RCC 7860 (cell line): ENCODE measurements around the gene CYP2W1.
"Not testable (repeated sequence)": the region's sequence is repeated elsewhere in the genome, so short reads cannot be mapped to it uniquely, and the experiment has no call there.

Experiments used
- DNase-seq: peaks from one replicate; pipeline ENCODE4 v3.0.0-alpha.2; 2015; ENCODE audit warnings: low spot score
- FAIRE-seq: peaks from 2 replicates; lab custom pipeline; 2012; peaks lifted over from hg19 to GRCh38; lab: Jason Lieb, UNC

The CYP2W1 gene, protein sequence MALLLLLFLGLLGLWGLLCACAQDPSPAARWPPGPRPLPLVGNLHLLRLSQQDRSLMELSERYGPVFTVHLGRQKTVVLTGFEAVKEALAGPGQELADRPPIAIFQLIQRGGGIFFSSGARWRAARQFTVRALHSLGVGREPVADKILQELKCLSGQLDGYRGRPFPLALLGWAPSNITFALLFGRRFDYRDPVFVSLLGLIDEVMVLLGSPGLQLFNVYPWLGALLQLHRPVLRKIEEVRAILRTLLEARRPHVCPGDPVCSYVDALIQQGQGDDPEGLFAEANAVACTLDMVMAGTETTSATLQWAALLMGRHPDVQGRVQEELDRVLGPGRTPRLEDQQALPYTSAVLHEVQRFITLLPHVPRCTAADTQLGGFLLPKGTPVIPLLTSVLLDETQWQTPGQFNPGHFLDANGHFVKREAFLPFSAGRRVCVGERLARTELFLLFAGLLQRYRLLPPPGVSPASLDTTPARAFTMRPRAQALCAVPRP

DNA sequence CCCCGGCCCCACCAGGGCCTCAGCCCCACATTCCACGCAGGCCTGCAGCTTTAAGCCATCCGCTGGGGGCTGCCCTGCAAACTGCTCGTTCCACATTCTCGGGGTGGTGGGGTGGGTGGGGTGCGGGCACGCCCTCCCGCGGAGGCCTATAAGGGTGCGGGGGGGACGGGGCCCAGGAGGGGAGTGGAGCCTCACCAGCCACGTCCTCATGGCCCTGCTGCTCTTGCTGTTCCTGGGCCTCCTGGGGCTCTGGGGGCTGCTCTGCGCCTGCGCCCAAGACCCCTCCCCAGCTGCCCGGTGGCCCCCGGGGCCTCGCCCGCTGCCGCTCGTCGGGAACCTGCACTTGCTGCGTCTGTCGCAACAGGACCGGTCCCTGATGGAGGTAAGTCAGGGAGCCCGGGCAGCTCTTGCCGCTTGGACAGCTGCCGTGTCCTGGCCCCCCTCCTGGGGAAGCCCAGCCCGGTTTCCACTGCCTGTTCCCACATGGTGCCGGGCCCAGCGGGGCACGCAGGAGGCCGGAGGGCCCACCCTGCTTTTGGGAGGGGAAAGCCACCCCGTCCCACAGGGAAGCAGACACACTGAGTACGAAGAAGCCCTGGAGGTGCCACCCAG is at the start of gene CYP2W1:
CYP2W1 (plus strand) TSS at position 178 of the 612 bp plus-strand sequence; CDS start at position 209, 31 bp downstream.
- DNase-seq = no peak

GRCh38 chr7:934469-935163 is 48.4 kb upstream of the CYP2W1 start:
- FAIRE-seq (no peak), DNase-seq (no peak)

More for the DNA sequence above, at the start of gene CYP2W1:
- no peak for FAIRE-seq

- no peak for FAIRE-seq
- no peak for DNase-seq
Observed at GRCh38 chr7:935164-935873, 47.7 kb upstream of the CYP2W1 start.

GRCh38 chr7:935874-936385 is 47.1 kb upstream of the CYP2W1 start:
- no peak for DNase-seq
- no peak for FAIRE-seq

DNA sequence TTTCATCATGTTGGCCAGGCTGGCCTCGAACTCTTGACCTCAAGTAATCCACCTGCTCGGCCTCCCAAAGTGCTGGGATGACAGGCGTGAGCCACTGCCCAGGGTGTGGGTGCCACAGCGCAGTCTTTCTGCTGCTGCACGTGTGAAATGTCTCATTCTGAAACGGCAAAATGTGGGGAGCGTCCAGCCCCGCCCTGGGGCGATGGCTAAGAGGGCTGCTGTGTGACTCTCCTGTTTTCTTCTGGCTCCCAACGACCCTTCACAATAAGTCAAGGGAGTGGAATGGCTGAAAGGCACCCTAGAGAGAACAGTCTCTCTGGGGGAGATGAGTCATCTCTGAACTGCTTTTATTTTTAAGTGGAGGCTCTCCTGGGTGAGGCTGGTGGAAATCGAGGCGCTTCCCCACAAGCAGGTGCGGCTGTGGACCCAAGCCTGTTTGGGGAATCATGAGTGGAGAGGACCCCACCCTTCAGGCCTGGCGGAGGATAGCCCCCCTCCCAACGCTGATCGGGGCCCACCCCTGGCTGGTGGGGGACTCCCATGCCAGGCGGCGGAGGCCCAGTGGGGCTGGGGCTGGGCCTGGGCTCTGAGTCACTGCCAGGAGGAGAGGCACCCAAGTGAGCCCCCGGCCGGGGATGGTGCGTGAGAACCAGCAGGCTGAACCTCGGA is 46.5 kb upstream of the CYP2W1 start:
- DNase-seq (no peak), FAIRE-seq (no peak)

DNA sequence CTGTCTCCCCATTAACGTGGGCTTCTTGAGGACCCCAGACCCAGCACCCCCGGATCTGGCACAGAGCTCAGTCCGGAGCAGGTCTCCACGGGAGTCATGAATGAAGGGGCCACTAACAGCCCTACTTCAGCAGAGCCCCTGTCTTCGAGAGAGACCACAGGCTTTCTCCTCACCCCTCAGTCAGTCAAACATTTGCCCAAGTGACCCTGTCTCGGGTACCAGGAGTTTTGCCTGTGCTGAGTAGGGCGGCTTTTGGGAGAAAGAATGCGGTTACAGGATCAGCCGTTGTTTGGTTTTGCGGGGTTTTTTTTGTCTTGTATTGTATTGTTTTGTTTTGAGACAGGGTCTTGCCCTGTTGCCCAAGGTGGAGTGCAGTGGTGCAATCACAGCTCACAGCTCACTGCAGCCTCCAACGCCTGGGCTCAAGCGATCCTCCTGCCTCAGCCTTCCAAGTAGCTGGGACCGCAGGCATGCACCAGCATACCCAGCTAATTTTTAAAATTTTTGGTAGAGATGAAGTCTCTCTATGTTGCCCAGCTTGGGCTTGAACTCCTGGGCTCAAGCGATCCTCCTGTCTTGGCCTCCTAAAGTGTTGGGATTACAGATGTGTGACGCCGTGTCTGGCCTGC is 45.0 kb upstream of the CYP2W1 start:
- FAIRE-seq = no peak
- no peak for DNase-seq

GRCh38 chr7:938546-939185 is 44.3 kb upstream of the CYP2W1 start:
- no peak for FAIRE-seq
- DNase-seq = no peak

DNA sequence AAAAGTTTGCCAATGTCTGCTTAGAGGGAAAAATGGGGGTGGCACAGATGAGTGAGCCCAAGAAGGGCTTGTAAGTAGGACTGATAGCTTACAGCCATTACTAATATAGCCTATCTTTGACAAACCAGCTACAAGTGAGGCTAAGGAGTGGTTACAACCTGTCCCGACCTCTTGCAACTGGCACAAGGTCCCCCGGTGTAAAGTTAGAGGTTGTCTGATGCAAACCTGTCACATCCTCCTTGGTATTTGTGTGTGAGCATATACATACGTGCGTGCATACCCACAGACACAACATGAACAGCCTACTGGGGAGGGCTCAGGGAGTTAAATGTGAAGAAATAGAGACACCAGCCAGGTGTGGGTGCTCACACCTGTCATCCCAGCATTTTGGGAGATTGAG is 43.1 kb upstream of the CYP2W1 start:
- no peak for FAIRE-seq
- no peak for DNase-seq

DNA sequence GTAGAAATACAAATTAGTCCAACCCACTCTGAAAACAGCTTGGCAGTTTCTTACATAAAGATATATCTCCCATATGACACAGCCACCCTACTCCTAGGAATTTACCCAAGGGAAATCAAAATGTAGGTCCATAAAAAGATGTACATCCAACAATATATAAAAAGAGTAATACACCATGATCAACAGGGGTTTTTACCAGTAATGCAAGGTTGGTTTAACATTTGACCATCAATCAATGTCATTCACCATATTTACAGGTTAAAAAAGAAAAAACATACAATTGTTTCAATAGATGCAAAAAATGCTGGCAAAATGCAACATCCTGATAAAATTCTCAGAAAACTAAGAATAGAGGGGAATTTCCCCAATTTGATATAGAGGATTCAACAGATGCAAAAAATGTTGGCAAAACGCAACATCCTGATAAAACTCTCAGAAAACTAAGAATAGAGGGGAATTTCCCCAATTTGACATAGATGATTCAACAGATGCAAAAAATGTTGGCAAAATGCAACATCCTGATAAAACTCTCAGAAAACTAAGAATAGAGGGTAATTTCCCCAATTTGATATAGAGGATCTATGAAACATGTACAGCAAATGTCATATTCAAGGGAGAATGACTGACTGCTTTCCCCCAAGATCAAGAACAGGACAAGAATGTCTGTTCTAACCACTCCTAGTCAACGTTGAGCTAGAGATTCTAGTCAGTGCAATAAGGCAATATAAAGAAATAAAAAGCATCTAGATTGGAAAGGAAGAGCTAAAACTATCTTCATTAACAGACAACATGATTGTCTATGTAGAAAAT is 42.2 kb upstream of the CYP2W1 start:
- no peak for FAIRE-seq

GRCh38 chr7:943793-944192 is 39.2 kb upstream of the CYP2W1 start:
- not testable (repeated sequence) for FAIRE-seq, DNase-seq

More for the DNA sequence above, 42.2 kb upstream of the CYP2W1 start:
- no peak for DNase-seq

GRCh38 chr7:944744-945143 is 38.2 kb upstream of the CYP2W1 start:
- DNase-seq (no peak), FAIRE-seq (no peak)

DNA sequence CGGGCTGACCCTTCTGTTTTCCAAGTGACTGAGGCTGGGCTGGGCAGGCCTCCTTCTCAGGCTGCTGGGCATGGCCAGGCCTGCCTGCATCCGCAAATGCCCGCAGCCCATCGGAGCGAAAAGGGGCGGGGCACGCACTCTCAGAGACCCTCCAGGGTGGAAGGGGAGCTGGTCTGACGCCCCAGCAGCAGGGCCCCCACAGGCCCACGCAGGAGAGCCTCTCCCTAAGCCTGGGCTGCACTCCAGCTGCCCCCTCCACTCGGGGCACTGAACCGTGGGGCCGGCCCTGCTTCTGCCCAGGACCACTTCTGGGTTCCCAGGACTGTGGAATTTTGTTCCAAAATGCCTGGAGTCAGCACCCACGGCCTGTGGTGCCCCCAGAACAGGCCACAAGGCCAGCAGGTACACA is 37.8 kb upstream of the CYP2W1 start:
- no peak for FAIRE-seq
- DNase-seq = no peak

- no peak for FAIRE-seq
- DNase-seq = no peak
Observed at GRCh38 chr7:945556-946255, 37.3 kb upstream of the CYP2W1 start.

DNA sequence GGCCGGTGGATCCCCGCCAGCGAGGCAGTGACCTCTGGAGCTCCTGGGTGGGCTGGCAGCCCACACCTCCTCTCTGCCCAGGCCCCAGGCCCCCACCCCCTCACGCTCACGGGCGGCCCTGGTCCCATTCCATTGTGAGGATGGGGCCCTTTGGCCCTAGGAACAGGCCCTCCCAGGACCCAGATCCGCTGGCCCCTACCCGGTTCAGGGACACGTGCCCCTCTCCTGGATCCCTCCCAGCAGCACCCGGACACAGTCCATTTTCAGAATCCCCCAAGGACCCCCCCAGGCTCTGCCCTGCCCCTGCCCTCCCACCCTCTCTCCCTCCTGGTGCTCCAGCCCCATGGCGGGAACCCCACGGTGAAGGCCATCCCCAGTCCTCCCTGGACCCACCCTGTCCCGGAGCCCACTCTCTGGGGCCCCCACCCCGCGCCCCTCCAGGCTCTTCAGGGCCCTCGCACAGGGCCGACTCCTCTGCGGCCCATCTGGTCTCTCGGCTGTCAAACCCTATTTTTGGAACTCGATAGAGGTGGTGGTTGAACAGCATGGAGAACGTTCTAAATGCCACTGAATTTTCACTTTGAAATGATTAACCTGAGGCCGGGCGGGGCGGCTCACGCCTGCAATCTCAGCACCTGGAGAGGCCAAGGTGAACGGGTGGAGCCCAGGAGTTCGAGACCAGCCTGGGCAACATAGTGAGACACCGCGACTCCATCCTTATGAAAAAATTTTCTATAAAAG is 36.6 kb upstream of the CYP2W1 start:
- DNase-seq = no peak
- FAIRE-seq = no peak

- no peak for FAIRE-seq
Observed at GRCh38 chr7:947391-948210, 35.4 kb upstream of the CYP2W1 start.

More at GRCh38 chr7:947391-948210, 35.4 kb upstream of the CYP2W1 start:
- DNase-seq = no peak
